HG03108 (cell line): ENCODE results near the gene EDN3.
"Not testable (repeated sequence)": the region's sequence is repeated elsewhere in the genome, so short reads cannot be mapped to it uniquely, and the experiment has no call there.

ENCODE experiments used
- ATAC-seq: cut with Tn5 transposase; IDR thresholded peaks from one replicate; pipeline ENCODE4 v1.9.1; 2021; ENCODE audit warnings: moderate library complexity; ENCODE audit not compliant: unreplicated experiment

Gene EDN3

GRCh38 chr20:59334651-59335300, 34.4 kb downstream of the EDN3 start:
- ATAC-seq = no peak

GRCh38 chr20:59335377-59335776, 35.0 kb downstream of the EDN3 start:
- ATAC-seq = no peak

GRCh38 chr20:59336540-59336939, 36.1 kb downstream of the EDN3 start:
- ATAC-seq = no peak

GRCh38 chr20:59338444-59338843, 38.0 kb downstream of the EDN3 start:
- not testable (repeated sequence) for ATAC-seq

GRCh38 chr20:59340201-59340885, 39.9 kb downstream of the EDN3 start:
- no peak for ATAC-seq

GRCh38 chr20:59341285-59342022, 41.0 kb downstream of the EDN3 start:
- ATAC-seq = not testable (repeated sequence)

- no peak for ATAC-seq
These were observed 41.9 kb downstream of the EDN3 start for GRCh38 chr20:59342023-59342957.

GRCh38 chr20:59346061-59346460, 45.6 kb downstream of the EDN3 start:
- no peak for ATAC-seq

GRCh38 chr20:59349277-59349676, 48.9 kb downstream of the EDN3 start:
- ATAC-seq = no peak

- no peak for ATAC-seq
These were observed 50.1 kb downstream of the EDN3 start for GRCh38 chr20:59350330-59351156.

GRCh38 chr20:59351157-59352040, 51.0 kb downstream of the EDN3 start:
- no peak for ATAC-seq

GRCh38 chr20:59352541-59352940, 52.1 kb downstream of the EDN3 start:
- no peak for ATAC-seq

GRCh38 chr20:59352990-59353389, 52.6 kb downstream of the EDN3 start:
- ATAC-seq = no peak

- ATAC-seq = no peak
These were observed 54.0 kb downstream of the EDN3 start for GRCh38 chr20:59354460-59354859.

- no peak for ATAC-seq
These were observed 54.8 kb downstream of the EDN3 start for GRCh38 chr20:59355242-59355641.

GRCh38 chr20:59356662-59357165, 56.3 kb downstream of the EDN3 start:
- no peak for ATAC-seq

GRCh38 chr20:59358793-59359192, 58.4 kb downstream of the EDN3 start:
- ATAC-seq = not testable (repeated sequence)

GRCh38 chr20:59359906-59360725, 59.7 kb downstream of the EDN3 start:
- no peak for ATAC-seq
